OCI-LY7 (cell line): ENCODE results near the gene HERC5.

ENCODE experiments used
- CTCF ChIP-seq: fragments of 200-600 bp; sonication (generic); conservative IDR thresholded peaks from 2 replicates; pipeline ENCODE4 v1.5.1; 2014; ENCODE audit warnings: mild to moderate bottlenecking, antibody characterized with exemption, low read length, moderate library complexity, mixed read lengths
- EZH2phosphoT487 ChIP-seq: fragments of 200-600 bp; sonication (generic); IDR thresholded peaks from 2 replicates; pipeline ENCODE4 v1.6.1; 2018; ENCODE audit warnings: low read depth, borderline replicate concordance, mild to moderate bottlenecking, mixed run types, antibody characterized with exemption, low read length, moderate library complexity, mixed read lengths

GRCh38 chr4:88448889-88449288, 8.0 kb upstream of the HERC5 start:
- TF ChIP-seq CTCF (no peak), EZH2phosphoT487 (no peak)
